Ovary (tissue), 9 donors: ENCODE data around the gene ZNF646. TPM values are rescaled to one million over a fixed set of nuclear protein-coding genes. Genes with fewer than 3 reads are reported as not detected.

Source experiments
- DNase-seq, 5 donors: peaks; one replicate each; pipeline ENCODE4 v3.0.0-alpha.2; 2019 to 2020
- H3K27ac ChIP-seq, 2 donors: fragments of 200-600 bp; one replicate each; pipeline versions ENCODE4 v1.5.1 to v1.8.0; 2019 to 2022
- H3K27me3 ChIP-seq: fragments of 200-600 bp; one replicate; pipeline ENCODE4 v1.8.0; 2022
- H3K36me3 ChIP-seq: fragments of 200-600 bp; sonication (generic); one replicate; pipeline ENCODE4 v1.5.1; 2019
- H3K4me1 ChIP-seq: one replicate; pipeline ENCODE4 v1.8.1; 2013; ENCODE audit warnings: mild to moderate bottlenecking, moderate library complexity; ENCODE audit not compliant: insufficient read depth
- H3K4me3 ChIP-seq: fragments of 200-600 bp; sonication (generic); one replicate; pipeline ENCODE4 v1.5.1; 2017
- H3K9me3 ChIP-seq, 2 donors: fragments of 200-600 bp in 1 of 2; sonication (generic) in 1 of 2; one replicate each; pipeline versions ENCODE4 v1.5.1 to v1.8.1; 2013 to 2019; ENCODE audit warnings: mild to moderate bottlenecking in 1 of 2, moderate library complexity in 1 of 2
- CTCF ChIP-seq, 3 donors: fragments of 450-650 bp in 2 of 3; fragments of 200-600 bp in 1 of 3; IDR thresholded peaks; one replicate each; pipeline versions ENCODE4 v1.5.1 to v1.8.0; 2016 to 2022; ENCODE audit warnings: antibody characterized with exemption in 3 of 3, mild to moderate bottlenecking in 1 of 3
- EP300 ChIP-seq: sonication (generic); formaldehyde crosslinking; IDR thresholded peaks from one replicate; pipeline ENCODE4 v1.6.1; 2017; ENCODE audit warnings: antibody characterized with exemption
- POLR2A ChIP-seq: fragments of 450-650 bp; IDR thresholded peaks from one replicate; pipeline ENCODE4 v1.6.1; 2017; ENCODE audit warnings: antibody characterized with exemption, mild to moderate bottlenecking, moderate library complexity
- WGBS, 3 donors: extraction: QIAGEN DNeasy Blood & Tissue Kit in 1 of 3; methylation state at CpG; one replicate each; pipeline versions ENCODE4 v1.1.5 to v1.1.7; 2013 to 2017; 5-methylcytosine and 5-hydroxymethylcytosine counted together
- intact Hi-C, 4 donors: fragments of 100-400 bp; cut with DNase I; formaldehyde crosslinking; loops; one replicate each; pipeline versions ENCODE4 v1.11.0 to v1.15.1; 2022 to 2023
- polyA plus RNA-seq, 2 donors: library from polyadenylated mRNA; stranded (reverse); fragments of 200-250 nt in 1 of 2; fragments of 350-450 nt in 1 of 2; fragmentation: Illumina TruSeq in 1 of 2; extraction: RNeasy Lipid Tissue Mini Kit (QIAGEN cat#74804) in 1 of 2; gene quantifications; one replicate each; pipeline ENCODE4 v1.2.3, GENCODE V29; 2013 to 2014
- total RNA-seq, 7 donors: library from RNA; depleted of rRNA in 2 of 7; stranded (reverse); fragments of >200 nt in 2 of 7; fragmentation: NEBNext Ultra II Directional in 3 of 7; extraction: Animal tissue kit (Norgen Biotek cat#: 25700) in 3 of 7; gene quantifications; one replicate each; pipeline versions ENCODE4 v1.1.0 to v1.2.4, GENCODE V29; 2016 to 2023
- donor health status: DM: no; HTN: no; CAD: no; lungs with moderate emphysema.
- donor health status: DM: no; HTN: no; CAD: no.
- donor health status: Bipolar disorder and iron deficiency.
- donor health status: DM: yes; HTN: yes; CAD: no.
- donor health status: DM: no; HTN: no; CAD: no.
- donor health status: DM: yes; HTN: yes; CAD: no.

Gene ZNF646
- total and polyA plus RNA-seq, 9 donors = 2.3 to 16.3 (median 14.6) TPM

- no peaks in the 10 kb centered on the region for H3K27me3 ChIP-seq
- no peak overlapping the region for H3K27ac ChIP-seq
- H3K36me3 ChIP-seq = no peaks in the 10 kb centered on the region
- no peaks in the 10 kb centered on the region for H3K9me3 ChIP-seq
- TF ChIP-seq CTCF (IDR thresholded peaks at IDR 0.05) (peak; percentile 68 to 79 (median 70)), EP300 (no peak), POLR2A (no peak)
- intact Hi-C loops = no loop called here
- H3K4me1 ChIP-seq = peaks cover 6% of the 10 kb centered on the region
- peak; percentile 75 to 91 (median 86) for DNase-seq
- 13 to 20% (median 15%) methylated on average over 33 of the region's 33 CpGs for WGBS, 3 donors
- no peak overlapping the region for H3K4me3 ChIP-seq
These were observed 31.5 kb downstream of the ZNF646 start for GRCh38 chr16:31105677-31106213.

- H3K27ac ChIP-seq = no peak overlapping the region
- H3K36me3 ChIP-seq = no peaks in the 10 kb centered on the region
- 89% methylated on average over 28 of the region's 28 CpGs for WGBS, 3 donors
- no peaks in the 10 kb centered on the region for H3K9me3 ChIP-seq
- intact Hi-C loops = no loop called here
- H3K27me3 ChIP-seq = no peaks in the 10 kb centered on the region
- H3K4me3 ChIP-seq = no peak overlapping the region
- DNase-seq = no peak
- H3K4me1 ChIP-seq = peaks cover 6% of the 10 kb centered on the region
- TF ChIP-seq POLR2A (no peak), EP300 (no peak), CTCF (IDR thresholded peaks at IDR 0.05) (no peak)
These were observed 32.6 kb downstream of the ZNF646 start for GRCh38 chr16:31106509-31107464.

GRCh38 chr16:31107465-31107867, 33.2 kb downstream of the ZNF646 start:
- no peaks in the 10 kb centered on the region for H3K9me3 ChIP-seq
- no peak overlapping the region for H3K4me3 ChIP-seq
- TF ChIP-seq POLR2A = no peak
- TF ChIP-seq CTCF (IDR thresholded peaks at IDR 0.05) = no peak
- TF ChIP-seq EP300 = no peak
- H3K36me3 ChIP-seq = no peaks in the 10 kb centered on the region
- intact Hi-C loops = no loop called here
- peaks cover 6% of the 10 kb centered on the region for H3K4me1 ChIP-seq
- WGBS, 3 donors = 91 to 93% (median 92%) methylated on average over 6 of the region's 6 CpGs
- H3K27ac ChIP-seq = no peak overlapping the region
- DNase-seq = no peak
- no peaks in the 10 kb centered on the region for H3K27me3 ChIP-seq

GRCh38 chr16:31108035-31108793, 34.0 kb downstream of the ZNF646 start, which contains the start of gene BCKDK:
Gene BCKDK (plus strand): TSS chr16:31108386. CDS start chr16:31109224, 838 bp downstream.
- WGBS, 3 donors = 2 to 3% (median 2%) methylated on average over 62 to 68 of the region's 68 CpGs
- peak; percentile 64 to 84 (median 77) for DNase-seq

More at GRCh38 chr16:31108035-31108793, 34.0 kb downstream of the ZNF646 start, which contains the start of gene BCKDK:
- peak within 1 kb of the TSS; percentile 84 for H3K4me3 ChIP-seq
- no peak for TF ChIP-seq EP300
- no peak for TF ChIP-seq CTCF (IDR thresholded peaks at IDR 0.05)
- peak; percentile 47 for TF ChIP-seq POLR2A
- no peaks in the 10 kb centered on the region for H3K27me3 ChIP-seq
- peaks cover 6% of the 10 kb centered on the region for H3K4me1 ChIP-seq
- no peaks in the 10 kb centered on the region for H3K9me3 ChIP-seq
- intact Hi-C loops = no loop called here
- no peaks in the 10 kb centered on the region for H3K36me3 ChIP-seq
- H3K27ac ChIP-seq = peak within 1 kb of the TSS; percentile 76 to 81
